Activated CD4-positive, alpha-beta T cell treated with anti-CD3 and anti-CD28 coated beads, Interleukin-2, amount 50 U/mL, for 48 hours (primary cell): Measurements from ENCODE around the gene IL19.

Experiments used
- DNase-seq, 2 experiments: peaks; one replicate each; pipeline ENCODE4 v3.0.0-alpha.2; 2020

Gene IL19

GRCh38 chr1:206867239-206867638 lies 96.7 kb downstream of the IL19 start:
- no peak for DNase-seq

GRCh38 chr1:206867716-206868115 lies 97.1 kb downstream of the IL19 start:
- no peak for DNase-seq

GRCh38 chr1:206868264-206868663 lies 97.7 kb downstream of the IL19 start:
- no peak for DNase-seq

GRCh38 chr1:206872139-206872538 lies 101.6 kb downstream of the IL19 start:
- DNase-seq: no peak

- DNase-seq: no peak
Measured at GRCh38 chr1:206873603-206874188, 103.1 kb downstream of the IL19 start.

- DNase-seq: no peak
Measured at GRCh38 chr1:206875752-206876377, 105.3 kb downstream of the IL19 start.

- no peak for DNase-seq
Measured at GRCh38 chr1:206878456-206878855, 107.9 kb downstream of the IL19 start.

GRCh38 chr1:206880314-206880713 lies 109.7 kb downstream of the IL19 start:
- DNase-seq: no peak

GRCh38 chr1:206882555-206882954 lies 112.0 kb downstream of the IL19 start:
- no peak for DNase-seq

- DNase-seq: no peak
Measured at GRCh38 chr1:206883160-206883559, 112.6 kb downstream of the IL19 start.

GRCh38 chr1:206883876-206884275 lies 113.3 kb downstream of the IL19 start:
- DNase-seq: no peak

- DNase-seq: no peak
Measured at GRCh38 chr1:206885341-206886060, 114.9 kb downstream of the IL19 start.

GRCh38 chr1:206886831-206887230 lies 116.3 kb downstream of the IL19 start:
- no peak for DNase-seq

GRCh38 chr1:206887701-206888100 lies 117.1 kb downstream of the IL19 start:
- no peak for DNase-seq

- peak in 1 of 2 experiments; percentile 39 for DNase-seq
Measured at GRCh38 chr1:206890125-206891060, 119.8 kb downstream of the IL19 start.

GRCh38 chr1:206891412-206891811 lies 120.8 kb downstream of the IL19 start:
- no peak for DNase-seq
